HG02840 (cell line): Measurements from ENCODE around the gene GAB2.
"Not testable (repeated sequence)": the region's sequence is repeated elsewhere in the genome, so short reads cannot be mapped to it uniquely, and the experiment has no call there.

Experiments used
- ATAC-seq: cut with Tn5 transposase; IDR thresholded peaks from one replicate; pipeline ENCODE4 v1.9.1; 2021; ENCODE audit warnings: mild to moderate bottlenecking, moderate library complexity, moderate number of reproducible peaks; ENCODE audit not compliant: unreplicated experiment, low FRiP score

Gene GAB2

DNA sequence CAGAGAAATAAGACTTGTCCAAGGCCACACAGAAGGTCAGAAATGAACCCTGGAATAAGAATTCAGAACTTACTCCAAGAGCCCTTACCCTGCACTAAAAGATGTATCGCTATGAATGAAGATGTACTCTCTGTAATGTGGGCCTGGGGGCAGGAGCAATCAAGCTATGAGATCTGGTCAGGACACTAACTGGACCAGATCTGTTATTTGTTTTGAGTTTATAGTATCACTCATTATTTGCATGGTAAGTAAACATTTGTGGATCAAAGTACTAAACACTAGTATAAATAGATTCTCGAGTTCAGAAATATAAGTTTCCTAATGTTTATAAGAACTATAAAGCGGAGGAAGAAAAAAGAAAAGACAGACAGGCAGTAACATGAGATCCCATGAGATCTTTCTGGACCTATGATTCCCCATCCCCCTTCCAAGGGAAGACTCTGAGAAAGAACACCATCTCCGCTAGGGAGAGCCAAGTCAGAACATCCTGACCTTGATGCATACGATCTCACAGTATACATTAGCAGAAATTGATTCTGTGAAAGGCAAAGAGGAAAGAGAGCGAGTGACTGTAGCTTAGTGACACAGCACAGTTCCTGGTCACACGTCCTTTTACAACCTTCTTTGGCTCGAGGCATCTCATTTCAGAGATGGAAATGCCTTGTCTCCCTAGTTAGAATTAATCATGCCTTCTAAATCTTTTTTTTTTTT is 157.7 kb downstream of the GAB2 start:
- no peak for ATAC-seq

DNA sequence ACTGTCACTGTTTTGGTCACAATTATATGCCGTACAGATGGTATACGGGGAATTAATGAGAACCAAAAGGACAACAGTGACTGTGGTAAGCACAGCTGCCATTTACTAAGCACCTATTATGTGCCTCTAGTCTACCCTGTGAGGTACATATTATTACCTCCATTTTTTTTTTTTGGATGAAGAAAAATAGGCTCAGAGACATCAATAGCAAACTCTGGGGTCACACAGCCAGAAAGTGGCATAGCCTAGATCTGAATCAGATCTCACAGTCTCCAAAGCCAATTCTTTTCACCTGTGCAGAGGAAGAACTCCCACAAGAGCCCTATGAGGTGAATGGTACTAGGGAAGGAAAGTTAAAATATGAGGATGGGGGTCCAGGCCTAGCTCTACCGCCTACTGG is 160.0 kb downstream of the GAB2 start:
- no peak for ATAC-seq

DNA sequence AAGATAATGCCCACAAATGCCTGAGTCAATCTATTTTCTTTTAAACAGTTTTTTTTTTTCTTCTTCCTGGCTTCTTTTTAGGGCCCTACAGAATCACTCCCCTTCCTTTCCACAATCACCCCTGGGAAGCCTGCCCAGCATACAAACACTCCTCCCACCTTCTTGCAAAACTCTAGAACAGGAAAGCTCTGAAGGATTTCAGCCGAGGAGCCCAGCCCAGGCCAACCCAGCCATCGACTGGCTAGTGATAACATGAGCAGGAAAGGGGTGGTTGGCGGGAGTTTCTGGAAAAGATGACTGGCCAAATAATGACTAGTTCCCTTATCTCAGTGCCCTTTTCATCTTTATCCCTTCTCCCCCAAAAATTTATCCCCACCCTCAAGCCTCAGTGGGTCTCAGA is 160.7 kb downstream of the GAB2 start:
- ATAC-seq = no peak

DNA sequence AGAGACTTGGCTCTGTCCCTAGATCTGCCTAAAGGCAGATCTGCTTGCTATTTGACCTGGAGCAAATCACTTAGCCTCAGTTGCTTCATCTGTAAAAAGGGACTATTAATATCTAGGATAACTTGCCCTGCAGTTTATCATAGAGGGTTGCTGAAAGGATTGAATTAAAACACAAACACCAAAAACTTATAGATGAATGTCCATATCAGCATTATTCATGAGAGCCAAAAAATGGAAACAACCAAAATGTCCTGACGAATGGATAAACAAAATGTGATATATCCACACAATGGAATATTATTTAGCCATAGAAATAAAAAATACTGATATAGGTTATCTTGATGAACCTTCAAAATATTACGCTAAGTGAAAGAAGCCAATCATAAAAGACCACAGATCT is 161.7 kb downstream of the GAB2 start:
- no peak for ATAC-seq

DNA sequence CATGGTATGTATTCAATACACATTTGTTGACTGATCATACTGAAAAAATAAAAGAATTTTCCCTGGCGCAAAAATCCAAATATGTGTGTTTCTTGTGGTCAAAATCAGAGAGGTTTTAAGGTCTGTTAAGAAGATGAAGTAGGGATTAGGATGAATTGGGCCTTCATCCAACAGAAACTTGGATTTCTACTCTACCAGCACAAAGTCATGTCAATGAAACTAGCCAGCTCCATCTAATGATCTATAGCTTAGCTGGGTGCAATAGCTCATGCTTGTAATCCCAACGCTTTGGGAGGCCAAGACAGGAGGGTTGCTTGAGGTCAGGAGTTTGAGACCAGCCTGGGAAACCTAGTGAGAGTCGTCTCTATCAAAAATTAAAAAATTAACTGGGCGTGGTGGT is 163.4 kb downstream of the GAB2 start:
- no peak for ATAC-seq

DNA sequence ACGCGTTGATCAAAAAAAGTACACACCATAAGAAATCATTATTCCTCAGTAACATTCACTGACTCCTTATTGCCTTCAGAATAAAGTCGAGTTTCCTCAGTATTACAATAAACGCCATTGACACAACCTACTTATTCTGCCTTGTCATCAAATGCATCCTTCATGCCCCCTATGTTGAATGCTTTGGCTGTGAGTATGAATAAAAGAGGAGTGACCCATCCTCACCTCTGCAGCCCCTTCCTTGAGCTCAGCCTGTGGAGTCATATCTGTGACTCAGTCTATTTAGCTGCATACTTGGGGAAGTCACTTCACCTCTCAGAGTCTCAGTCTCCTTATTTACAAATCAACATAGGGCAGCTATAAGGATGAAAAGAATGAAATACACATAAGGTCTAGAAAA is 163.8 kb downstream of the GAB2 start:
- ATAC-seq = no peak

DNA sequence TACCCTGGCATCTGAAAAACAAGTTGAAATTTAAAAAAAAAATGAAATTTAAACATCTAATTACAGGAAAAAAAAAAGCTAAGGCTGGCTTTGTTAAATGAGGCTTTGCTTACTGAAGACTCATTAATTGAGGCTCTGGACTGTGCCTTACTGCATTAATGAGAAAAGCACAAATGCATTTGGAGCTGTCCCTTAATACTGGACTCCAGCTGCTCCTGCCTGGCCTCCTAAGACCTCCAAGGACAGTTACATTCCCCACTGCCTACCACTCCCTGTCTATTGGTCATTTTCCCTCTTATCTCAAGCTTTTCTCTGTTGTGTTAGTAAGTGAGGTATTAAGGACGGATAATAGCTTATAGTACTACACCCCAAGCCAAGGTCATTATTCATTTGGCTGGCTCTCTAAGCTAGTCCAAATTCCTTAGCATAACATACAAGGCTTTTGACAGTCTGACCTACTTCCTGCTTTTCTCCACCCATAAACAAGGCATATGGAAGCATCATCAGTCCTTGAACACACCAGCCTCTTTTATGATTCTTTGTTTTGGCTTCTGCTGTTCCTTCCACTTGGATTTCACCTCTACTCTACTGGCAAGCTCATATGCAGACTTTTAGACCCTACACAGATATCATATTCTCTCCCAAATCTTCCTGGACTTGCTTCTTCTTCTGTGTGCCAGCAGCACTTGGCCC is 166.4 kb downstream of the GAB2 start:
- no peak for ATAC-seq

DNA sequence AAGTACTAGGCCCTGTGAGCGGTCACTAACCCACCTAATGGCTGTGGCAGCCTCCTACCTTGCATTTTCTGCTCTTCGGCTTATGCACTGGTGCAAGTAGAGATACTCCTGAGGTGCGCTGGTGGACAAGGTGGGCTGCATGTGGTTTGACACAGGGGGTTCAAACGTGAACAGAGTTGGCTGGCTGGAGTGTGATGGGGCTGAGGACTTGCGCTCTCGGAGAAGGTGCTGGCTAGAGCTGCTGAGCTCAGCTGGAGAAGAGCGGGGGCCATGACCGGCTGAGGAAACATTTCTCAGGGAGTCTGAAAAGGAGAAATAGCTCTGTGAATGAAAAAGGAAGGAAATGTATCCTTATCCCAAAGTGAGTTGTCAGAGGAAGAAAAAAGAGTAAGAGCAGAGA is 167.5 kb downstream of the GAB2 start:
- no peak for ATAC-seq

DNA sequence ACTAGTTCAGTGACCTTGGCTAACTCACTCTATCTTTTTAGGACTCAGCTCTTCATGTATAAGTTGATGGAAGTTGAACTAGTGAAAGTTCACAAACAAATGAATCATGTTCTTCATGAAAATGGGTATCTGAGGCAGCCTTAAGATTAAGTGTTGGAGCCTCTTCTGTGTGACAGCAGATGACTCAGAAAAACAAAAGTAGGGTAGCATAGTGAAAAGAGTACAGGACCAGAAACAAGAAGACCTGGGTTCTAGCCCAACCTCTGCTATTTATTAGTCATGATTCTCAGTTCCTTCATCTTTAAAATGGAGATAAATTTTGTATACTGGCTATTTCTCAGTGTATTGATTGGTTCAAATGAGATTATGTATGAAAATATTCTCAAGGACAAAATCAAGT is 168.7 kb downstream of the GAB2 start:
- ATAC-seq = no peak

DNA sequence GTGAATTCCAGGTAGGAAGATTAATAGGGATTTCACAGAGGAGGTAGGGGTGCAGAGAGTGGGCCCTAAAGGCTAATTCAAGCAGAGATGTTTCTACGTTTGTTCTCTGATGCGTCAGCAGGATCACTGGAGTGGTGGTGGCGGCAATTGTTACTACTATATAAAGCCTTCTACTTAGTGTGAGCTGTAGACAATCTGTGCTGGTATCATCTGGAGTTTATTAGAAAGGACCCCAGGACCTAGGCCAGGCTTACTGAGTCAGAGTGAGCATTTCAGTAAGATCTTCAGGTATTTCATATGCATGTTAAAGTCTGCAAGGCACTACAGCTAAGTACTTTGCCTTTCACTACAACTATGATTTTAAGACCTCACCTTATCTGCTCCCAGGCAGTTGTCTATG is 169.4 kb downstream of the GAB2 start:
- ATAC-seq = no peak

DNA sequence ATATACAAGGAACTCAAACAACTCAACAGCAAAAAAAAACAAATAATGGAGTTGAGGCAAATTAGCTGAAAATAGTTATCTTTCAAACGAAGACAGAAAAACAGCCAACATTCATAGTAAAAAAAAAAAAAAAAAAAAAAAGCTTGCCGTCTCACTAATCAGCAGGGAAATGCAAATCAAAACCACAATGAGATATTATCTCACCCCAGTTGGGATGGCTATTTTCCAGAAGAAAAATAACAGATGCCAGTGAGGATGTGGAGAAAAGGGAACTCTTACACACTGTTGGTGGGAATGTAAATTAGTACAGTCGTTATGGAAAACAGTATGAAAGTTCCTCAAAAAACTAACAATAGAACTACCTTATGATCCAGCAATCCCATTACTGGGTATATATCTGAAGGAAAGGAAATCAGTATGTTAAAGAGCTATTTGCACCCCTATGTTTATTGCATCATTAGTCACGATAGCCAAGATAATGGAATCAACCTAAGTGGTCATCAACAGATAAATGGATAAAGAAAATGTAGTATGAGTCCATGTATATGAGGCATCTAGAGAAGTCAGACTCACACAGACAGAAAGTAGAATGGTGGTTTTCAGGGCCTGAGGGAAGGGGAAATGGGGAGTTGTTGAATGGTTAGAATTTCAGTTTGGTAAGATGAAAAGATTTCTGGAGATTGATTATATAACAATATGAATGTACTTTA is 172.9 kb downstream of the GAB2 start:
- ATAC-seq = no peak

DNA sequence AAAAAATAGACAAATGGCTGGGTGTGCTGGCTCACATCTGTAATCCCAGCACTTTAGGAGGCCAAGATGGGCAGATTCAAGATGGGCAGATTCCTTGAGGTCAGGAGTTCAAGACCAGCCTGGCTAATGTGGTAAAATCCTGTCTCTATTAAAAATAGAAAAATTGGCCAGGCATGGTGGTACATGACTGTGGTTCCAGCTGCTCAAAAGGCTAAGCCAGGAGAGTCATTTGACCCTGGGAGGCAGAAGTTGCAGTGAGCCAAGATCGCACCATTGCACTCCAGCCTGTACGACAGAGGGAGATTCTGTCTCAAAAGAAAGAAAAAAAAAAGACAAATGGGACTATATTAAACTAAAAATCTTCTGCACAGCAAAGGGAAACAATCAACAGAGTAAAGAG is 173.5 kb downstream of the GAB2 start:
- ATAC-seq = no peak

DNA sequence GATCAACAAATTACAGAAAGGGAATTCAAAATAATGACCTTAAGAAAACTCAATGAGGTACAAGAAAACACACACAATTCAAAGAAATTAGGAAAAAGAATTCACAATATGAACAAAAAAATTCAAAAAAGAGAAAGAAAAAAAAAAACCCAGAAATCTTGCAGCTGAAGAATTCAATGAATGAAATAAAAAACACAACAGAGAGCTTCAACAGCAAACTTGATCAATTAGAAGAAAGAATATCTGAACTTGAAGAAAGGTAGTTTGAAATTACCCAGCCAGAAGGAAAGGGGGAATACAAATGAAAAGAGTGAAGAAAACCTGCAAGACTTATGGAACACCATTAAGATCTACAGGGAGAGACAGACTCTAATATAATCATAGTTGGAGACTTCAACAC is 176.1 kb downstream of the GAB2 start:
- no peak for ATAC-seq

DNA sequence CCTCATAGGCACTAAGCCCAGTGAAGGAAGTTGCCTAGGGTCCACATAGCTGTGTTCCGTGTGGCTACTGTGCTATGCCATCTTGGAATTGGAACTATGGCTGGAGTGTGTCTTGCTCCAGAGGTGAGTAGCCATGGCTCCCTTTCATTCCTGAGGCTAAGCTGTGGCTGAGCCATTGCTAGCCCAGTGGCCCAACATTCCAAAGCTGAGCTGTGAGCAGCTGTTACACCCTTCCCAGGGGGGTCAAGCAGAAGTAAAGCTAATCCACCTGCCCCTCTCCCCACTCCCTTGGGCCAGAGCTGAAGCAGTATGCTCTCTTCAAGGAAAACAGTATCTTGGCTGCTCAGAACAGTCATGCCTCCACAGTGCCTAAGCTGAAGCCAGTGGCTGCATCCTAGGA is 177.8 kb downstream of the GAB2 start:
- ATAC-seq = no peak

DNA sequence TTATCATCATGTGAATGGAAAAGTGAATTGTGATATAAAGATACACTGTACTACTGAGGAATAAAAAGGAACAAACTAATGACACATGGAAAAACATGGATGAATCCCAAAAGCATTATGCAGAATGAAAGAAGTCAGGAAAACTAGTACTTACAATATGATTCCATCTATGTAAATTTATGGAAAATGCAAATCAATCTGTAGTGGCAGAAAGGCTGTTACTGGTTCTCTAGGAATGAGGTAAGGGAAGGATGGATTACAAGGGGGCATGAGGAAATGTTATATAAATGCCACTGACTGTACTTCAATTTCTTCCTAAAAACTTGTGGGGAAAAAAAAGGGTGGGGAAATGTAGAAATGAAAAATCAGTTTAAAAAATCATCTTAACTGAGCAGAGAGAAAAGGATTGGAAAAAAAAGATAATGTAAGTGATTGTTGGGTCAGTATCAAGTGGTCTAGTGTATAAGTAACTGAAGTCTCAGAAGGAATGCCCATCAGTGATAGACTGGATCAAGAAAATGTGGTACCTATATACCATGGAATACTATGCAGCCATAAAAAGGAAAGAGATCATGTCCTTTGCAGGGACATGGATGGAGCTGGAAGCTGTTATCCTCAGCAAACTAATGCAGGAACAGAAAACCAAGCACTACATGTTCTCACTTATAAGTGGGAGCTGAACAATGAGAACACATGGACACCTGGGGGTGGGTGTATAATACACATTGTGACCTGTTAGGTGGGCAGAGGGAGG is 180.2 kb downstream of the GAB2 start:
- no peak for ATAC-seq

DNA sequence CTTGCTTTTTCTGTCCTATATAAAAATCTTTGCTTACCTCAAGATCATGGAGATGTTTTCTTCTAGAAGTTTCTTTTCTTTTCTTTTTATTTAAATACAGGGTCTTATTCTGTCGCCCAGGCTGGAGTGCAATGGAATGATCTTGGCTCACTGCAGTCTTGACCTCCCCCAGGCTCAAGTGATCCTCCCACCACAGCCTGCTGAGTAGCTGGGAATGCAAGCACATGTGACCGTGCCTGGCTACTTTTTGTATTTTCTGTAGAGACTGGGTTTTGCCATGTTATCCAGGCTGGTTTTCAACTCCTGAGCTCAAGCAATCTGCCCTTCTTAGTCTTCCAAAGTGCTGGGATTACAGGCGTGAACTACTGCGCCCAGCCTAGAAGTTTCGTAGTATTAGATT is 183.6 kb downstream of the GAB2 start:
- ATAC-seq = no peak

DNA sequence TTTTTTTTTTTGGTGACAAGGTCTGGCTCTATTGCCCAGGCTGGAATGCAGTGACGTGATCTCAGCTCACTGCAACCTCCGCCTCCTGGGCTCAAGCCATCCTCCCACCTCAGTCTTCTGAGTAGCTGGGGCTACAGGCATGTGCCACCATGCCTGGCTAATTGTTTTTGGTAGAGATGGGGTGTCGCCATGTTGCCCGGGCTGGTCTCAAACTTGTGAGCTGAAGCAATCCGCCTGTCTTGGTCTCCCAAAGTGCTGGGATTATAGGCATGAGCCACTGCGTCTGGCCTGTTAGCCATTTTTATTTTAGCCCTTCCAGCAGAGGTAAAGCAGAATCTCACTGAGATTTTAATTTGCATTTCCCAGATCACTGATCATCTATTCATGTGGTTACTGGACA is 184.6 kb downstream of the GAB2 start:
- not testable (repeated sequence) for ATAC-seq

DNA sequence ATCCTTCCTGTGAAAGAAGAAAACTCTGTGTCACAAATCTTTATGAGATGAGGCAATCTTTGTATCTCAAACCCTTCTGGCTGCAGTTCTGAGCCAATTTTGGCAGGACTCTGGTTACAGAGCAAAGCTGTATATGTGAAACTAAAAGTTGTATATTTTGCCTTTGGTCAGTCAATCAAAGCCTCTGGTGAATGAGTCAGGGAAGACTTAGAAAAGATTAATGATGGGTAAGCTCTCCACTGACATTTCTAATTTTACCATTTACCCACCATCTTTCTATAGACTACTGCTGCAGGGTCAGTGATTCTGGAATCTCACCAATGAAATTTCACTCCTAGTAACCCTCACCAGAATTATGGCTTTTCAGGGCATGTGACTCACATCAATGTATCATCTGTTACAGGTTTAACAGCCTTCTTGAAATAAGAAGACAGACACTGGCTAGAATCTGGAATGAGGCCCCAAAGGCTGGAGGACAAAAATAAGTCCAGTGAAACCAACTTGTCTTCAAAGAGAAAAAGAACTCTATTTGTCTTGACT is 185.6 kb downstream of the GAB2 start:
- no peak for ATAC-seq

DNA sequence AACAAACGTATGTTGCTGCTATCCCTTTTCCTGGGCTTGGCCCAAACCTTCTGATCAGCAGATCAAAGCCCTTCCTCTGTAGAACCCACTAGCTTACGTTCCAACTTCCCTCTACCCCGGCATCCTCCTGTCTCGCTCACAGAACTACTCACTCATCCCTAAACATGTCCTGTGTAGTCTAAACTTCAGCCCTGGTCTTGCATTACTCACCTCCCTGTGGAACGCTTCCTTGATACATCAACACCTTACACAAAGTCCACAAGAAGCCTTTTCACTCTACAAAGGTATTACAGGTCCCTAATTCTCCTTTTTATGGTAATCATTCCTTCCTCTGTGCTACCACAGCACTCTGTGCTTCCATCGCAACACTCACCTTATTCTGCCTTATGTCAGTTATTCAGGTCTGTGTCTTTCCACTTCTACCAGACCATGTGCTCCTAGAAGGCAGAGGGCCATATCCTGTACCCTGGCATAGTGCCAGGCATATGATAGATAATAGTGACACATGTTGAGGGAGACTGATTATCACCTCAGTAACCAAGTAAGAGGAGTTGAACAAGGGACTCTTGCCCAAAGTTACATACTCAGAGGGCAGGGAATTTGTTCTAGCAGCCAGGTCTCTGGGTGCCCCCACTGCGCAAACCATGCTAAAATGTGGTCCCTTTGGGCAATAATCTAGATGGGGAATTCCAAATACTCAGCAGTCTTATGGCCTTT is 187.3 kb downstream of the GAB2 start:
- ATAC-seq = no peak

DNA sequence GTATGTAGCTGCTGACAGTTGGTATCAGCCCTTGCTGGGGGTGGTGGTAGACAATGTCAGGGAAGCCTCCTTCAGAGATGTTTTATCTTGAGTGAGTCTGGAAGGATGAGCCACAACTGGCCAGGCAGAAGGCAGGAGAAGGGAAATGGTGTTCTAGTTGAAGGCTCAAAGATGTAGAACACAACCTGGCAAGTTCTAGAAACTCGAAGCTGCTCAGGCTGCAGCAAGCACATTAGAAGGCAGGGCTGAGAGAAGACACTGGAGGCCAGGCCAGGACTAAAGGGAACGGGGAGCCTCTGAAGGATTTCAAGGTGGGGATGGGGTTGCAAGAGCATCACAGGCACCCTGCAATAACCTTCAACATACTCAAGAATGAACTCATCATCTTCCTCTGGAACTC is 188.5 kb downstream of the GAB2 start:
- no peak for ATAC-seq
